ENCODE measurements around the gene NLGN3.
"Not testable (repeated sequence)": the region's sequence is repeated elsewhere in the genome, so short reads cannot be mapped to it uniquely, and the experiment has no call there.

Gene NLGN3

DNA sequence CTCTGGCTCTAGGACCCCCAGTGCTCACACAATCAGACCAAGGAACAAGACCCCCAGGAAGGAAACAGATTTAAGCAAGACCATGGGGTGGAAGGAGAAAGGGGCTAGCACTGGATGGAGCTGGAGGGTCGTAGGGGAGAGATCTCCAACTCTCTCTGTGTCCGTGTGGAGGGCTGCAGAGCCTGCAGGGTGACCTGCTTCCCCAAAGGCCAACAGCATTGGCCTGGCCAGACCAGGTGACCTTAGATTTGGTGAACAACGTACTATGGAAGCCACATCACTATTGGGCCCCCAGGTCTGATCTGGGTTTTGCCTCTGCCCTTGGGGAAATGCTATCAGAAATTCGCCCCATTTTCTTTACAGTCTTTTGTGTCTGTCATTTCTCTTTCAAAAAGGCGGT lies 26.0 kb downstream of the NLGN3 start:
- no peak for DNase-seq (ENCODE audit: low spot score)

DNA sequence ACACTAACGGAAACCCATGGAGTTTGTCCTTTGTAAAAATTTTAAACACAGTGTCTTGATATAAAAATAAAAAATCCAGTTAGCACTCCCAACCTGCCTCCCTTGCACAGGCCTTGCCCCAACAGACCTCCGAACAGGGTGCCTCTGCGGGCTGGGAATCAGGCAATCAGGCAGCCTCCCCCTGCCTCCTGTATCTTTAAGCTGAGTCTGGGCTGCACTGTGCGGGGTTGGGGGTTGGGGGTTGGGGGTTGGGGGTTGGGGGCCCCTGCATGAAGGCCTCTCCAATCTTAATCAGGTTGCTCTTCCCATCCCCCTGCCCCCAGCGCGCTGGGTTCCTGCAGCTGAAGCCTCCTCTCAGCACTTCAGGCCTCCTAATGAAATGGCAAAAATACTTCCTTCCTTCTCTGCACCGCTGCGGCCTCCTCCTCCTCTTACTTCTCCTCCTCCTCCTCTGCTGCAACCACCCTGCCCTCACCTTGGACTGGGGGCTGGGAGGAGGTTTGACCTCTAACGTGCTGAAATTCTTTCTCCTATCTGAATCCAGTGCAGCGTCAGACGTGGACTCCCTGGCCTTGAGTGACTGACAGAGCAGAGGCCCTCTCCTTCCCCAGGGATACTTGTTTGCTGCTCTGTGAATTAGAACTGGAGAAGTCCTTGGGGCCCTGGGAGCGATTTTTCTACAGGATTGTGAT lies 26.6 kb downstream of the NLGN3 start:
- no peak for DNase-seq (ENCODE audit: low spot score)

DNA sequence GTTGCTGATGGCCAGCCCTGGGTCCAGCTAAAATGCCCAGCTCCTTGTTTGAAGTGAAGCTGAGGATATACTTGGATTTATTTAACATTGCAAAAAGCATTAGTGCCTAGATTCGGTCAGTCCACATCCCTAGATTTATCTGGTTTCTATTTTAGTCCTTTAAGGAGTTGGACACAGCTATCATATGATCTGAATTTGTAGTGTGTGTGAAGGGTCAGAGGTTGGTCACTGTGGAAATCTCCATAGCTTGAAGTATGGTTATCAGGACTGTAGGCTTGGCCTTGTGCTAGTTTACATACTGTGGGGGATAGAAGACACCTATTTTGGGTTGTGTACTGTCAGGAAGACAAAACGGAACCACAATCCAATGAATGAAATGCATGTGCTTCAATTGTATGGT lies 28.8 kb downstream of the NLGN3 start:
- no peak for DNase-seq (ENCODE audit: low spot score)

DNA sequence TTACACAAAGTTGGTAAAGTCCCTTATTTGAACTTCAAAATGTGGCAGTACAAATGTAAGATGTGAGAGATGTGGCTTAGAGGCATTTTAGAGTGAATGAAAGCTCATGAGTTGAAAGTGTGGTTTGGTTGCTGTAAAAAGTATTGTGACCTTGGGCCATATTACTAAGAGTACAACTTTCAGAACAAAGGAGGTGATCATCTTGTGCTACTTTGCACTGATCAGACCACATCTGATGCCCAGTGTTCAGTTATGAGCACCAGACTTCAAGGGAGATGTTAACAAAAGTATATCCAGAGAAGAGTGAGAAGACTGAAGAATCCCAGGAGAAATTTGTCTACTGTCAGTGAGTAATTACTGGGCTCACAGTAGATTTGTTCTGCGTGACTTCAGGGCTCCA lies 30.2 kb downstream of the NLGN3 start:
- DNase-seq (ENCODE audit: low spot score): no peak

DNA sequence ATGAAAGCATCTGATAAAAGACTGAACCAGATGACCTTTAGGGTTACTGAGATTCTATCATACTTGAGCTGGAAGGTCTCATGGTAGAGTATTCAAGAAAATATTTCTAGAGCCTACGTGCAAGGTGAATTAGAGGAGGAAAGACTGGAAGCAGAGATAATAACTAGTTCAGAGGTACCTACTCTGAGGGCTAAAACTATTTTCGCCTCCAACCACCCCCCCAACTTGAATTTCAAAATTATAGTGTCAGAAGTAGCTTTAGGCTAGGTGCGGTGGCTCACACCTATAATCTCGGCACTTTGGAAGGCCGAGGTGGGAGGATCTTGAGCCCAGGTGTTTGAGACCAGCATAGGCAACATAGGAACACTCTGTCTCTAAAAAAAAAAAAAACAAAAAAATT lies 30.9 kb downstream of the NLGN3 start:
- DNase-seq (ENCODE audit: low spot score): no peak

DNA sequence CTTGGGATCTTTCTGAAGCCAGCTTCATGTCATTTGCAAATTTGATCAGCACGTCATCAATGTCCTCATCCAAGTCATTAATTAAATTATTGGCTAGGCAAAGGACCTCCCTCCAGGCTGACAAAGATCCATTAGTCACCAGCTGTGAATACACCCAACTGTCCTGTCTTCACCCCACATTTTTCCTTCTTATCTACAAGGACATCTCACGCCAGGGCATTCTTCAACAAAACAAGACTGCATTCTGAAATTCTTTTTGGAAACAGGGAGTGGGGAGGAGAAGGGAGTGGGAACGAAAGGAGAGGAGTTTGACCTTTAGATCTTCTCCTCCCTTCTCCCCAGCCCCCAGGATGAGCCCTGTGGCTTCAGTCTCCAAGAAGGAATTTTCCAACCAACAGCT lies 32.7 kb downstream of the NLGN3 start:
- DNase-seq (ENCODE audit: low spot score): no peak

DNA sequence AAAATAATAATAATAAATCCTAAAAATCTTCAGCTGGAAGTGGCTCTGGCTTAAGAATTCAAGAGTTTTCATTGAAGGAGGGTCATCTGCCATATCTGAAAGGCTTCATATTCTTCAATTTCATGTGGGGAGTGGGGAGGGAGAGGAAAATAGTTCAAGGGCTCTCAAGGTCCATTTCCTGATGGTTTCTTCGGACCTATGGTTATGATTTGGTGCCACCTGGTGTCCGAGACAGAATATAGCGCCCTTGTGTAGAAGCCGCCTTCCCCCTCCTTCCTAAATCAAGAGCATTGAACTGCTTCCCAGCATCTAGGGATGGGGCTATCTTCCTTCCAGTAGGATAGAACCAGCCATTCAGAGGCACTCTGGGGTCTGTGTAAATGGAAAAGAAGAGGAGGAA lies 34.3 kb downstream of the NLGN3 start:
- peak; percentile 42 for DNase-seq (ENCODE audit: low spot score)

DNA sequence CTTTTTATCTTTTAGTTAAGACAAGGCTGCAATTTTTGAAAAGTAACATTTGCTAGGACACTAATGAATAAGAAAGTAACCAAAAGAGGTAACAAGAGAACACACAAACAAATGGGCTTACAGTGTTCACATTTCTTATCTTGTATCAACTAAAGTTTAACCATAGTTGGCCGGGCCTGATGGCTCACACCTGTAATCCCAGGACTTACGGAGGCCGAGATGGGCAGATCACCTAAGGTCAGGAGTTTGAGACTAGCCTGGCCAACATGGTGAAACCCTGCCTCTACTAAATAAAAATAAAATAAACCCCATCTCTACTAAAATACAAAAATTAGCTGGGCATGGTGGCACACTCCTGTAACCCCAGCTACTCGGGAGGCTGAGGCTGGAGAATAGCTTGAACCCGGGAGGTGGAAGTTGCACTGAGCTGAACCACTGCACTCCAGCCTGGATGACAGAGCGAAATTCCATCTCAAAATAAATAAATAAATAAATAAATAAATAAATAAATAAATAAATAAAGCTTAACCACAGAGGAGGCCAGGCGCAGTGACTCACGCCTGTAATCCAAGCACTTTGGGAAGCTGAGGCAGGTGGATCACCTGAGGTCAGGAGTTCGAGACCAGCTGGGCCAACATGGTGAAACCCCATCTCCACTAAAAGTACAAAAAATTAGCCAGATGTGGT lies 36.1 kb downstream of the NLGN3 start:
- DNase-seq (ENCODE audit: low spot score): not testable (repeated sequence)

DNA sequence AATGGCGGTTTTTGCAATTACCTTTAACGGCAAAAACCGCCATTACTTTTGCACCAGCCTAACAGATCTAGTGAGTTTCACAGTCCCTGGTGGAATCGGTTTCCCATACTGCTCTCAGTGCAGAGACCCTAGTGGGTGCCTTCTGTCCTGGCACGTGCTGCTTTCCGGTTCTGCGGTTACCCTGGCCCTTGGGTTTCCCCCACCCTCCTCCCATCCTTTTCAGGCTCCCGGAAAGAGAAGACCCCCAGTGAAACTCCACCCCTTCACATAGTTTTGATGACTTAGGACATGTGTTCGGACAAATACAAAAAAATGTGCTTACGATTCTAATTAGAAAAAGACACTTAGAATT lies 36.9 kb downstream of the NLGN3 start:
- peak; percentile 12 for DNase-seq (ENCODE audit: low spot score)

DNA sequence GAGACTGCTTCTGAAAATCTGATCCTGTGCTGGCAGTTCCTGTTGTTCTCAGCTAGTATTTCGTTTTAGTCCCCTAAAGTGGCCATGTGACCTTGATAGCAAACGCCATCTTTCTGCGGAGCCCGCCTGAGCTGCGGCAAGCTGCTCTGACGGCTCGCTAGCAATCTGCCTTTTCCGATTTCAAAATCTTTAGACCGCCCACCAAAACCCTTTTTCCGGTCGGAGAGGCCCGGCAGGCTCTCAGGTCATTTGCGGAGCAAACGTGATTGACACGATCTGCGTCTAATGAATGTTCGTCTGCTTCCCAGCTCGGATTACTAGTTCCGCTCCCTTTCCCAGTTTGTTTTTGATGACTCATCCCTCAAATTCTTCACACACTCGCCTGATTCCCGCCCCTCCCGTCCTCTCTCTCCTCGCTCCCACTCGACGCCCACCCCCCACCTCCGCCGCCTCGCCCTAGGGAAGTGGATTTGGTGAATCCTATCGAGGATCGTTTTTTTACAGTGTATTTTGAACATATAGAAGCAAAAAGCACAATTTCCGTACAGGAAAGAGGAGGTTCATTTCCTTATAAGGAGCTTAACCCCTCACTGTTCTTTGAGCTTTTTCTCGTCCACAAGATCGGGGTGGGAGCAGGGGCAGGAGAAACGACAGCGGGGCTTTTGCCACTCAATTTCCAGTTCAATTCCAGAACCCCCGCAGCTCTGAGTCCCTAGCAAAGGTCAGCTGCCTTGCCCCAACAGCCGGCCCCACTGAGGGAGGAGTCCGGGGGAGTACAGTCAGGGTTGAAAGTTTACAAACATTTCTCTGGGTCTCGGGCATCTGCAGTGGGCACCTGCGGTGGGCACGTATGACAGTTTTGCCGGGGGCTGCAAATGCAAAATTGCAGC lies 37.5 kb downstream of the NLGN3 start:
- peak; percentile 91 for DNase-seq (ENCODE audit: low spot score)

DNA sequence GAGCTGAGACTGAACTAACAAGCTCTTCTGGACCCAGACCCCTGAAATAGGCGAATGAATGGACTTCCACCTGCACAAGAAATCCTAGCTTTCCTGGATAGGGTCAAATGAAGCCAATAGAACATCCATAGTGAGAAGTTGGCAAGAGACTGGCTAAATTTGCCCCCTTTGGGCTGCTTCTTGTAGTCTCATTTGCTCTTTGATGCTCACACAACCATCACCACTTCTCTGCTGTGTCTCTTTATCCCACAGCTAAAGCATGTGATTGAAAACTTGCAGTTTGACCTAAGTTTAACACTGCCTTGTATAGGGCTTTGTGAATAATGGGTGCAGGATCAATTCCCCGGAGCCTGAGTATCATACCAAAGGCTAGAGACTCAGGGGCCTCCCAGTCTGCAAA lies 38.2 kb downstream of the NLGN3 start:
- DNase-seq (ENCODE audit: low spot score): no peak

DNA sequence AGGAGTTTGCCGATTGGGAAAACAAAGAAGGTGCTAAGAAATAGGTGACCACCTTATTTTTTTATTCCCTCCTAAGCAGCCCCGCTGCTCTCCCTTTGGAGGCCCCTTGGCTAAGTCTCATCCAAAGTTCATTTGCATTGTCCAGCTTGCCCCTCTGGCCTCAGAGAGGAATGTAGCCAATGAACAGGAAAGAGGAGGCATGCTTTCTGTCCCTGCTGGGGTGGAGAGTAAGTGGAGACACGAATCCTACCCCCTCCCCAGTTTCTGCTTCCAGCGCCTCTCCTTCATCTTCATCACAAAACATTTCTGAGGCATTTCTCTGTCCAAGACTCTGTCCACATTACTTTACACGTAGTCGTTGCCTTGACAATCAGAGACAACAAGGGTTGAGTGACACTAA lies 38.7 kb downstream of the NLGN3 start:
- no peak for DNase-seq (ENCODE audit: low spot score)

DNA sequence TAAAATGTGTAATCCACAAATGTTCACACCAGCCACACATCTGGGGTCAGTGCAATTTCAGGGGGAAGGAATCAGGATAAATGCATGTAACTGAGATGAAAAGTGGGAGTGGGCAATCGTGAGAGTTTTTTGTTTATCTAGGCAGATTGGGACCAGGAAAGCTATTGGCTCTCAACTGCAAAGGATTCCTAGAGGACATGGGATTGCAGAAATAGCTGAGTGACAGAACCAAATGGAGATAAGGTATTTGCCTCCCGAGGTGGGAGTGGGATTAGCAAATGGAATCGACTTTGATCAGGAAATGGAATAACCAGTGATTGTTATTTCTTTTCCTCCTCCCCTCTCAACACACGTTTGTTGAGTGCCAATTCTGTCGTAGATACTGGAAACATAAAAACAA lies 39.5 kb downstream of the NLGN3 start:
- no peak for DNase-seq (ENCODE audit: low spot score)

DNA sequence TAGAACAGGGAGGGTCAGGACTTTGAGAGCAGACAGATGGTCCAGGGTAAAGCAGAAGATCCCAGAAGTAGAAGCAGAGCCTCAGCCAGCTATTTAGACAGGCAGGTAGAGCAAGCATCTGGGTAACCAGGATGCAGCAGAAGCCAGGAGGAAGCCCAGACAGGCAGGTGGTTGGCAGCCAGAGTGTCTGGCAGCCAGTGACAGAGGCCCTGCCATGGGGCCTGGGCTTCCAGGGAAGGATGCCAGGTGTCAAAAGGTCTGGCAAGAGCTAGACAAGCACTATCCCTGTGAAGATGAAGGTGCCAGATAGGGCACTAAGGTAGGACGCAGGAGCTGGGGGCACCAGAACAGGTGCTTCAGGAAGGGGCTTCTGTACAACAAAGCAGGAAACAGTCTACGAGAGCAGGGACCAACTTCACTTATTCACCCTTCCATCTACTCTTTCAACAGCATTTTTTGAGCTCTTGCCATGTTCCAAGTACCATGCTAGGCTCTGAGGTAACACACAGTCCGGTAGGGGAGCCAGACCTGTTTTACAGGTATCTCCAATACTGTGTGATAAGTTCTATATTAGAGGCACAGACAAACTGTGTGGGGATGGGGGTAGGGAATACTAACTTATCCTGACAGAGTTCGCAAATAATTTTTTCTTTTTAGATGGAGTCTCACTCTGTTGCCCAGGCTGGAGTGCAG lies 40.3 kb downstream of the NLGN3 start:
- no peak for DNase-seq (ENCODE audit: low spot score)

DNA sequence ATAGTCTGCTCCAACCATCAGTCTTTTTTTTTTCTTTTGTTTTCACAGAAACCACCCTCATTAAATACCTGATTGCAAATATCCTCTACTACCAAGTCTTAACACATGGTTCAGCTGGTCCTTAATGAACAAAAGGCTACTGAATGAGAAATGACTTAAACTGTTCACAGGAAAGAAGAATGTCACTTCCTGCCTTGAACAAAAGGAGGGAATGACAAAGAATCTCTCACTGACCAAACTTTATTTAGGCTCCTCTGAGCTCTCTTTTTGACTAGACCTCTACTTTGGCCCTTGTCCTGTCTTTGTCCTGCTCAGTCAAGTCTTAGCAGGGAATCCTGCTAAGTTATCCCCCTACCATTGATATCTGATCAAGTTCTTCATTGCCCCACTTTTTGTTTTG lies 46.6 kb downstream of the NLGN3 start:
- no peak for DNase-seq (ENCODE audit: low spot score)

DNA sequence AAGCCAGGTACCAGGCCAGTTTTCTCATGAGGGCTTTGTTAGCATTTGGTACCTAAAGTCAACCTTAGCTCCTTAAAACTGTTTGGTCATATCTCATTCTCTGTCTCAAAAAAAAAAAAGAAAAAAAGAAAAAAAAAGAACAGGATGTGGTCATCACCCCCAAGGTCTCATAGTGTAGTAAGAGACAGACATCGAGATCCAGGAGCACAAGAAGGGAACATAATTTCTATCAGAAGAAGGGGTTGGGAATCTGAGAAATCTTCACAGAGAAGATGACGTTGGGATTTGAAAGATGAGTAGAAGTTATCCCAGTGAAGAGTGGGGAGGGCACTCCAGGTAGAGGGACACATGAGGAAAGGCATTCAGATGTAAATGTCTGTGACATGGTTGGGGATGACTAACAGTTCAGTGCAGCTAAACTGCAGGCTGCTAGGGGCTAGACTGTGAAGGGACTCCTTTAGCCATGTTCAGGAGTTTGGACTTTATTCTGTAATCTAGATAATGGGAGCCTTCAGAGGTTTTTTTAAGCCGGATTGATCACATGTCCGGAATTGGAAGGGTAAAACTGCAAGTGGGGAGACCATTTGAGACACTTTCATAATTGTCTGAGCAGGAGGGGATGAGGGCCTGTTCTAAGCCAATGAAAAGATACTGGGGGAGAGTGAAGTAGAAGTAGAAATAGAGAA lies 51.5 kb downstream of the NLGN3 start:
- DNase-seq (ENCODE audit: low spot score): no peak

DNA sequence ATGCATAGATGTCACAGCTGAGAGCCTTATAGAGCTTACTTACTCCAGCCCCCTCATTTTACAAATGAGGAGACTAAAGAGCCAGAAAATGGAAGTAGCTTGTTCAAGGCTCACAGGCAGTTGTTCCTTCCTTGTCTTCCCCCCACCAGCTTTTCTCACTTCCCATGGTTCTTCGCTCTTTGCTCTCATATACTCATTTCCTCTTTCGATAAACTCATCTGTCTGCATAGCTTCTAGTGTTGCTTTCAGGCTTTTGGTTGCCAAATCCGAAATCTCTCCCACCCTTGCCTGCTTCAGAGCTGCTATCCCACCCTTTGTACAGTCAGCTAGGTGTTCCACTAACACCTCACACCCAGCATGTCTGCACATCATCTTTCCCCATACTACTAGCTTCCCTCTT lies 53.4 kb downstream of the NLGN3 start:
- no peak for DNase-seq (ENCODE audit: low spot score)

DNA sequence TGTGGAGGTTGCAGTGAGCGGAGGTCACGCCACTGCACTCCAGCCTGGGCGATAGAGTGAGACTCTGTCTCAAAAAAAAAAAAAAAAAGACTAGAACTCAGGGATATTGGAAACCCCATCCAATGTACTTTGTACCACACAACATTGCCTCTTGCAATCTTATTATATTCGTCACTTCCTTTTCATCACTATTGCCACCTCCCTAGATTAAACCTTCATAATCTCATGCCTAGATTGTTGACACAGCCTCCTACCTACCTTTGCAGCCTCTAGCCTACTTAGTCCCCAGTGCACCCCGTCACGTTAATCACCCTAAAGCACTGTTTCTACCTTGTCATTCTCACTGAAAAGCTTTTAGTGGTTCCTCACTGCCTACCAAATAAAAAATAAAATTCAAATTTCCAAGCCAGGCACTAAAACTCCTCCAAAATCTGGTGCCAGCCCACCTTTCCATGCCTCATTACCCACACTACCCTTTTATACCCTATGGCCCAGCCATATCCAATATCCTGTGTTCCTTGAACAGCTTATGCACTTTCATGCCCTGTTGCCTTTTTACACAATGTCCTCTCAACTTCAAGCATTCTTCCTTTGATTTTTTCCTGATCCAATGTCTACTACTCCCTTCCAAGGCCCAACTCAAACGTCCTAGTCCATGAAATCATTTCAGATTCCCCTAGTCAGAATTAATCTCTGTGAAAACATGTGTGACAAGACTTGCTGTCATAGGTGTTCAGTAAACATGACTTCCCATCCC lies 54.8 kb downstream of the NLGN3 start:
- no peak for DNase-seq (ENCODE audit: low spot score)

DNA sequence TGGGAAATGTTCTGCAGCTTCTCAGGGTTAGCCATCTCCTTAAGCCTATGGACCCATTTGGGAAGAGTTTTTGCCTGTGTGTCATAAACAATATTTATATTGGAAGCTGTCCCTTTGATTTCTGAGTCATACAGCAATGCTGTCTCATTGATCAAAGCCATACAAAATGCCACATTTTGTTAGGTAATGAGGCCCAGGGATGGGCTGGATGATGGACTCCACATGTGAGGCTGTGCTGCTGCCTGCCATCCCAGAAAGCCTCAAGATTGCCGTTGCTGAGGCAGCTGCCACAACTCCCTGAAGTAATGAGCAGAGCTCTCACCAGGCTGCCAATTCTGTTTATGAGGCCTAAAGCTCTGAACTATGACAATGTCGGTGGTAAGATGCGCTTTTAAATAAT lies 66.2 kb downstream of the NLGN3 start:
- DNase-seq (ENCODE audit: low spot score): no peak

DNA sequence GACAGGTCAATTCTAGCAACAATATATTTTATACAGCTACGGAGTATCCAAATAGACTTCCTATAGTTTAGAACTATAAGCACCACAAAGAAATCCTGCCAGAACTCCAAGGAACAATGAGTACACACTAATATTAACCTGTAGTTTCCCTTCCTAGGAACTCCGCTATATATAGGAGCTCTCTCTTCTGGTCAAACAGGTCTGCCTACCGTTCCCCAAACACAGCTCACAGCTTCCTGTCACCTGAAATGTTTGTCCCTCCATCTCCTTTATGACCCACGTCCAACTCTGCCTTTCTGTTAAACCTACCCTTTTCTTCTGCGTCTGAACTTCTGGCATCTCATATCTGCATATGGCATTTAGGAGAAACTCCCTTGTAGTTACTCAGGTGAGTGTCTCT lies 67.9 kb downstream of the NLGN3 start:
- no peak for DNase-seq (ENCODE audit: low spot score)

DNA sequence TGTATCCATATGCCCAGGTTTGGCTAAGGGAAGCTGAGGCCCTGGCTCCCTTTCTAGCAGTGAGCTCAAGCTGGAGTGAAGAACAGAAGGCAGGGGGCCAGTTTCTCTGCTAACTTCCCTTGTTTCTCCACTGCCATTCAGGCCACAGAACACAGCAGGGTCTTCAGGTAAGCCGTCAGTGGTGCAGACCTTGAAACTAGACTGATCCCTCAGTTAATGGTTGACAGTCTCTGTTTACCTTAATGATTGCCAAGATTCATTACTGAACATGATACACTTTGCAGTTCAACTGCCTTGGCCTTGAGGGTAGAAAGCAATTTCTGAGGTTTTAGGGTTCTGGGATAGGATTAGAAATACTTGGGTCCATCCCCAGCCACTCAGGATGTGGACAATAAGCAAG lies 69.5 kb downstream of the NLGN3 start:
- no peak for DNase-seq (ENCODE audit: low spot score)
